Skeletal muscle cell (primary cell): ENCODE data around the gene NLRP1.
"Not testable (repeated sequence)": the region's sequence is repeated elsewhere in the genome, so short reads cannot be mapped to it uniquely, and the experiment has no call there.

ENCODE experiments used
- DNase-seq: peaks from one replicate; pipeline ENCODE4 v3.0.0-alpha.2; 2010; ENCODE audit warnings: low read depth
- H3K4me3 ChIP-seq: 2 replicates; pipeline ENCODE4 v1.5.1; 2011; ENCODE audit warnings: low read depth, mild to moderate bottlenecking, control low read depth, low read length, moderate library complexity

The NLRP1 gene

GRCh38 chr17:5591966-5592365 is 7.7 kb upstream of the NLRP1 start:
- no peak overlapping the region for H3K4me3 ChIP-seq
- no peak for DNase-seq

DNA sequence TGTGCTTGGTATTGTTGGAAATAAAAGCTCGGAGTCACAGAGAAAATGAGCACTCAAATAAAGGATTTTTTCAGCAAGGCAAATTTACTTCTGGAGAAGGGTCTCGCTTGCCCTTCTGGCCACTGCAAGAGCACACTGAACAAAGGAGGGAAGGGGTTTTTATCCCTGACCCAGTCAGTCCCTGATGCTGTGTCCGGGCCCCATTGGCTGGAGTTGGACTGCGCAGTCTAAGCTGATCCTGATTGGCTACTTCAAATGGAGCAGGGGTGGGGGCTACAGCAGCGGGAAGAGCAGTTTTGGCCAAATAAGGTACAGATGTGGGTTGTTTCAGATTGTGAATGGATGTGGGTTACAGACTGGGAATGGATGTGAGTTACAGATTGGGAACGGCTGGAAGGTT is 4.3 kb upstream of the NLRP1 start:
- H3K4me3 ChIP-seq: no peak overlapping the region
- DNase-seq: no peak

- peak; percentile 20 for DNase-seq
- no peak overlapping the region for H3K4me3 ChIP-seq
Measured at GRCh38 chr17:5587438-5588032, 3.2 kb upstream of the NLRP1 start.

DNA sequence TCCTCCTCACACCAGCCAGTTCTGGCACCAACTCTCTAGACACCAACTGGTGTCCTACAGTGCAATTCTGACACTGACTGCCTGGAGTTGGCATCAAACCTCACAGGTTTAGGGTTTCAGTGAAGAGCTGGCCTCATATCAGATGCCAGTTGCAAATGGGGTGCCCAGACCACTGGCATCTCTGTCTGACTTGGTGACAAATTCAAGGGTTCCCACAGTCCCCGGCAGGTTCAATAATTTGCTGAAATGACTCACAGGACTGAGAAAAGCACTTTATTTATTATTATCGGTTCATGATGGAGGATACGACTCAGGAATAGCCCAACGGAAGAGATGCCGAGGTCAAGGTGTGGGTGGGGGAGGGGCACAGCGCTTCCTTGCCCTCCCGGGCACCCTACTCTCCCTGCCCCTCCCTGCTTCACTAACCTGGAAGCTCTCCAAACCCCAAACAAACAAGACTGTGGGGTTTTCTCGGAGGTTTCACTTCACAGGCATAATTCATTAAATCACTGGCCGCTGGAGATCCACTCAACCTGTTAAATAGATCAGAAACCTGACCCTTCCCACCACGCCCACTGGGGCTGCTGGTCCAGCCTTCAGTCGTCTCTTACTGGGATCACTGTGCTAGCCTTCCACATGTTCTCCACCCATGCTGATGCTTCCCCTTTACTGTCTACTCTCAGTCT is 1.7 kb upstream of the NLRP1 start:
- H3K4me3 ChIP-seq: no peak overlapping the region
- DNase-seq: no peak

DNA sequence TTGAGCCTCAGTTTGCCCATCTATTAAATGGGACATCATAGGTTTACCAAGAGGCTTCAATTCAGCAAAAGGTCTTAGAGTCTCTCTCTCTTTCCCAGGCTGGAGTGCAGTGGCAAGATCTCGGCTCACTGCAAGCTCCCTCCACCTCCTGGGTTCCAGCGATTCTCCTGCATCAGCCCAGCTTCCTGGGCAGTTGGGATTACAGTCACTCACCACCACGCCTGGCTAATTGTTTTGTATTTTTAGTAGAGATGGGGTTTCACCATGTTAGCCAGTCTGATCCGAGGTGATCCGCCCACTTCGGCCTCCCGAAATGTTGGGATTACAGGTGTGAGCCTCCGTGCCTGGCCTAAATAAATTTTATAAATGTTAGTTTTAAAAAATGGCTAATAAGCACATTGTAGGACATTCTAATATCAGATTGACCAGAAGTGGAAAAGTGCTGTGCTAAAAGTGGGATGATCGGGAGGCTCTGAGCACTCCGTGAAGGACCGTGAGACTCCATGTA is 1.0 kb upstream of the NLRP1 start:
- DNase-seq: no peak
- H3K4me3 ChIP-seq: no peak overlapping the region

- H3K4me3 ChIP-seq: peak overlapping the region; percentile 49
- no peak for DNase-seq
Measured at GRCh38 chr17:5583426-5584382, 605 bp downstream of the NLRP1 start.

DNA sequence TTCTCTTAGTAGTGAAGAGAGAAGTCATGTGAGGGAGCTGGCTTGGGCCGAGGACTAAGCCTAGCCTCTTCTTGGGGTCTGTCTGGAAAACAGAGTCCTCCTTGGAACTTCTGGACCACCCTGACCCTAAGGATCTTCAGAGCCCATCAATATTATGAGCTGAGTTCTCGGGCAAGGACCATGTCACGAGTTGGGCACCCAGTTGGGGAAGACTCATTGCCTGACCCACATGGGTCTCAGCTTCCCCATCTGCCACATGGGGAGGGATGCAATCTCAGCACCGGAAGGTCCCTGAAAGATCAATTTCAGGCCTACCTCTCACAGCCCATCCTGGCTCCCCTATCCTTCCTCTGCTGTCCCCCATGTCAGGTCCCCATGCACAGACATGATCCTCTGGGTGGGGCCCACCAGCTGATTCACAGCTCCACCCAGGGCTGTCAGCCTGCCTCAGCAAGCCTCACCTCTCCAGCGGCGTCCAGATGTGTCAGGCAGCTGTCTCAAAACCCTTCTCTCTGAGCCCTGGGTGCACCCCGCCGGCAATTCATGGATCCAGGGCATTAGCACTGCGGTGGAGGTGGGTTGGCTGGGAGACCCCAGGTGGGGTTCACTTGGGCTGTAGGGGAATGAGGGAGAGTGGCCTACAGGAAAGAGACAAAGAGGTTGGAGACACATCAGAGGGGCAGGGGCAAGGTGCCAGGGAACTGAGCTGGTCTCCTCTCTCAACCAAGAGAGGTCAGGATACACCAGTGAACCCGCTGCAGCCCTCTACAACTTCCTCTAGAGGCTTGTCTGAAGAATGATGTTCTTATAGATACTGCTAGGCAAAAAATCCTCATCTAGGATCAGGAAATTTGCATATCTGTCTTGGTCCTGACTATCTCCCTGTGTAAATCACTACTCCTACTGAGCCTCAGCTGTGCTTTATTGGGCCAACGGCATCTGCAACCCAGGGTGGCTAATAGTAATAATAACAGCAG is 1.8 kb downstream of the NLRP1 start:
- no peak for DNase-seq
- no peak overlapping the region for H3K4me3 ChIP-seq

- no peak overlapping the region for H3K4me3 ChIP-seq
- DNase-seq: no peak
Measured at GRCh38 chr17:5581655-5582054, 2.7 kb downstream of the NLRP1 start.

- no peak overlapping the region for H3K4me3 ChIP-seq
- no peak for DNase-seq
Measured at GRCh38 chr17:5580969-5581368, 3.3 kb downstream of the NLRP1 start.

DNA sequence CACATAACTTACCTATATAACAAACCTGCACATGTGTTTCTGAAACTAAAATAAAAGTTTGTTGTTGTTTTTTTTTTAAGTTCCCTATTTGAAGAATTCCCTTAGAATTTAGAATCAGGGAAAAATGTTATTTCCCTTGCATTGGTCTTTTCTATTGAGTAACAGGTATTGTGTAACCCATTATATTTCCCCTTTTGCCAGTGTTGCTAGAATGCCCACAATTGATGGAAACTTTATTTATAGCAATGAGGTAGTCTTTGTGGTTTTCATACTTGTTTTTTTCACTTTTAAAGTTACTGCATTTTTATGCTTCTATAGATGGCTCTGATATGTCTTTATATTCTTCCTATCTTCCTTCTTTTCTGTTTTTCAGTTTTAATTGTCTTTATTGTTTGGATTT is 3.9 kb downstream of the NLRP1 start:
- no peak overlapping the region for H3K4me3 ChIP-seq
- no peak for DNase-seq

DNA sequence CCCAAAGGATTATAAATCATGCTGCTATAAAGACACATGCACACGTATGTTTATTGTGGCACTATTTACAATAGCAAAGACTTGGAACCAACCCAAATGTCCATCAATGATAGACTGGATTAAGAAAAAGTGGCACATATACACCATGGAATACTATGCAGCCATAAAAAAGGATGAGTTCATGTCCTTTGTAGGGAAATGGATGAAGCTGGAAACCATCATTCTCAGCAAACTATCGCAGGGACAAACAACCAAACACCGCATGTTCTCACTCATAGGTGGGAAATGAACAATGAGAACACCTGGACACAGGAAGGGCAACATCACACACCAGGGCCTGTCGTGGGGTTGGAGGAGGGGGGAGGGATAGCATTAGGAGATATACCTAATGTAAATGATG is 5.5 kb downstream of the NLRP1 start:
- DNase-seq, H3K4me3 ChIP-seq: not testable (repeated sequence)

DNA sequence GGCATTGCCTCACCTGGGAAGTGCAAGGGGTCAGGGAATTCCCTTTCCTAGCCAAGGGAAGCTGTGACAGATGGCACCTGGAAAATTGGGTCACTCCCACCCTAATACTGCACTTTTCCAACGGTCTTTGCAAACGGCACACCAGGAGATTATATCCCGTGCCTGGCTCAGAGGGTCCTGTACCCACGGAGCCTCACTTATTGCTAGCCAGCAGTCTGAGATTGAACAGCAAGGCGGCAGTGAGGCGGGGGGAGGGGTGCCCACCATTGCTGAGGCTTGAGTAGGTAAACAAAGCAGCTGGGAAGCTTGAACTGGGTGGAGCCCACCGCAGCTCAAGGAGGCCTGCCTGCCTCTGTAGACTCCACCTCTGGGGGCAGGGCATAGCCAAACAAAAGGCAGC is 11.3 kb downstream of the NLRP1 start:
- not testable (repeated sequence) for H3K4me3 ChIP-seq

DNA sequence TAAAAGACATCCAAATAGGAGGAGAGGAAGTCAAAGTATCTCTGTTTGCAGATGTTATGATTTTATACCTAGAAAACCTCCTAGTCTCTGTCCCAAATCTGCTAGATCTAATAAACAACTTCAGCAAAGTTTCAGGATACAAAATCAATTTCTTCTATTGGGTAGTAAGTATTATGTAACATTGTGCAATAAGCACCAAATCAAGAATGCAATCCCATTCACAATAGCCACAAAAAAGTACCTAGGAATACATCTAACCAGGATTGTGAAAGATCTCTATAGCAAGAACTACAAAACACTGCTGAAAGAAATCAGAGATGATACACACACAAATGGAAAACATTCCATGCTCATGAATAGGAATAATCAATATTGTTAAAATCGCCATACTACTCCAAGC is 13.0 kb downstream of the NLRP1 start:
- peak; percentile 24 for DNase-seq
- no peak overlapping the region for H3K4me3 ChIP-seq

More for the DNA sequence above, 11.3 kb downstream of the NLRP1 start:
- DNase-seq: not testable (repeated sequence)

DNA sequence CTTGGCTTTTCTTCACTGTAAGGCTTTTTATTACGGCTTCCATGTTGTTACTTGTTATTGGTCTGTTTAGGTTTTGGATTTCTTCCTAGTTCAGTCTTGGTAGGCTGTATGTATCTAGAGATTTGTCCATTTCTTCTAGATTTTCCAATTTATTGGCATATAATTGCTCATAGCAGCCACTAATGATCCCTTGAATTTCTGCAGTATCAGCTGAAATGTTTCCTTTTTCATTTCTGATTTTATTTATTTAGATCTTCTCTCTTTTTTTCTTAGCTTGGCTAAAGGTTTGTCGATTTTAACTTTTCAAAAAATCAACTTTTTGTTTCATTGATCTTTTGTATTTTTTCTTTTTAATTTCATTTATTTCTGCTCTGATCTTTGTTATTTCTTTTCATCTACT is 18.5 kb downstream of the NLRP1 start:
- H3K4me3 ChIP-seq: no peak overlapping the region
- DNase-seq: no peak

- H3K4me3 ChIP-seq: no peak overlapping the region
- DNase-seq: no peak
Measured at GRCh38 chr17:5563456-5563855, 20.9 kb downstream of the NLRP1 start.

GRCh38 chr17:5562661-5563360 is 21.5 kb downstream of the NLRP1 start:
- DNase-seq: no peak
- no peak overlapping the region for H3K4me3 ChIP-seq

DNA sequence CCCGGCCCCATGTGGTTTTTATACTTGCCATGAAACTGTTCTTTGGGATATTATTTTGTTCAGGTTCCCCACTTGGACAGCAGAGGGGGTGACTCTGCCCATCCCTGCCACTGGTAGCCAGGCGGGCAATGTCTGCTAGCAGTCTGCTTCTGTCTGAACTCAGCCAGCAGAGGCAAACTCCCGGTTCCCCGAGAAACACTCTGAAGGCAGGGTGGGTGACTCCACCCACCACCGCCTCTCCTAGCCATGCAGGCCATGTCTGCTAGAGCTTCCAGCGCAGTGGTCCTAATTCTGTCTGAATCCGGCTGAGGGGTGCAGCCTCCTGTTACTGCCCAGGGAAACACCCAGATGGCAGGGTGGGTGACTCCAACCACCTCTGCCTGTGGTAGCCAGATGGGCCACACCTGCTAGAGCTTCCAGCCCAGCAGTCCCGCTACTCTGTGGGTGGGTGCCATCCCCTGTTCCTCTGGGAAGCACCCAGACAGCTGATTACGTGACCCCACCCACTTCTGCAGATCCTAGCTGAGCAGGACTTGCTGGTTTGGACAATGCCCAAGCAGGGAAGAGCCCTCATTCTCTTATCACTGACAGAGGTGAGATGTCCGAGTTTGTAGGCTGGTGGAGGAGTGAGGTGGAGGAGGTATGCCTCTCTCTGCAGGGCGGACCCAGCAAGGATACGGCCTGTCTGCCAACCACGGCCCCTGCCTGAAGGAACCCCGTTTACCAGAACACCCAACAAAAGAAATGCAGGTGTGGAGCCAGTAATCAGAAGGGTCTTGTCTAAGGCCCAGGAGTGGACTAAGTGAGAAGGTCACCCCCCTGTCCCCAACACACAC is 22.4 kb downstream of the NLRP1 start:
- no peak for DNase-seq

More for the DNA sequence above, 22.4 kb downstream of the NLRP1 start:
- no peak overlapping the region for H3K4me3 ChIP-seq
